ENCODE results near the gene PDE4D. TPM values are rescaled to one million over a fixed set of nuclear protein-coding genes. Genes with fewer than 3 reads are reported as not detected.

PDE4D gene
- total RNA-seq, 1 donor from 2014 or later: 2.3 TPM

- H3K4me1 Mint-ChIP-seq: no peaks in the 10 kb centered on the region
- Histone ChIP-seq H3K9ac (no peak overlapping the region), H3K27me3 (no peaks in the 10 kb centered on the region), H3F3A (ENCODE audit: low read depth) (no peaks in the 10 kb centered on the region), H2AFZ (replicated peaks) (no peak overlapping the region), H3K4me3 (no peak overlapping the region), H3K79me2 (ENCODE audit: low read depth) (no peaks in the 10 kb centered on the region), H3K4me1 (no peaks in the 10 kb centered on the region), H4K20me1 (ENCODE audit: low read depth) (no peaks in the 10 kb centered on the region), H3K36me3 (no peaks in the 10 kb centered on the region), H3K27ac (no peak overlapping the region), H3K4me2 (no peak overlapping the region), H3K9me3 (ENCODE audit: low read depth) (no peaks in the 10 kb centered on the region)
- H3K27me3 Mint-ChIP-seq (ENCODE audit: insufficient read depth, low read depth): peaks cover 6% of the 10 kb centered on the region
- no peak overlapping the region for H3K27ac Mint-ChIP-seq
- peaks cover 9% of the 10 kb centered on the region for H3K9me3 Mint-ChIP-seq
- H3K36me3 Mint-ChIP-seq: no peaks in the 10 kb centered on the region
- no peak overlapping the region for H3K4me3 Mint-ChIP-seq
- TF ChIP-seq, protein P1, sequence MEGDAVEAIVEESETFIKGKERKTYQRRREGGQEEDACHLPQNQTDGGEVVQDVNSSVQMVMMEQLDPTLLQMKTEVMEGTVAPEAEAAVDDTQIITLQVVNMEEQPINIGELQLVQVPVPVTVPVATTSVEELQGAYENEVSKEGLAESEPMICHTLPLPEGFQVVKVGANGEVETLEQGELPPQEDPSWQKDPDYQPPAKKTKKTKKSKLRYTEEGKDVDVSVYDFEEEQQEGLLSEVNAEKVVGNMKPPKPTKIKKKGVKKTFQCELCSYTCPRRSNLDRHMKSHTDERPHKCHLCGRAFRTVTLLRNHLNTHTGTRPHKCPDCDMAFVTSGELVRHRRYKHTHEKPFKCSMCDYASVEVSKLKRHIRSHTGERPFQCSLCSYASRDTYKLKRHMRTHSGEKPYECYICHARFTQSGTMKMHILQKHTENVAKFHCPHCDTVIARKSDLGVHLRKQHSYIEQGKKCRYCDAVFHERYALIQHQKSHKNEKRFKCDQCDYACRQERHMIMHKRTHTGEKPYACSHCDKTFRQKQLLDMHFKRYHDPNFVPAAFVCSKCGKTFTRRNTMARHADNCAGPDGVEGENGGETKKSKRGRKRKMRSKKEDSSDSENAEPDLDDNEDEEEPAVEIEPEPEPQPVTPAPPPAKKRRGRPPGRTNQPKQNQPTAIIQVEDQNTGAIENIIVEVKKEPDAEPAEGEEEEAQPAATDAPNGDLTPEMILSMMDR (IDR thresholded peaks at IDR 0.05): no peak
- TF ChIP-seq EZH2 (IDR thresholded peaks at IDR 0.05) (no peak), EZH2phosphoT487 (IDR thresholded peaks at IDR 0.05) (no peak)
- DNase-seq (ENCODE audit: low spot score): no peak
Measured at GRCh38 chr5:59685793-59686192, 207.7 kb downstream of the PDE4D start.

DNA sequence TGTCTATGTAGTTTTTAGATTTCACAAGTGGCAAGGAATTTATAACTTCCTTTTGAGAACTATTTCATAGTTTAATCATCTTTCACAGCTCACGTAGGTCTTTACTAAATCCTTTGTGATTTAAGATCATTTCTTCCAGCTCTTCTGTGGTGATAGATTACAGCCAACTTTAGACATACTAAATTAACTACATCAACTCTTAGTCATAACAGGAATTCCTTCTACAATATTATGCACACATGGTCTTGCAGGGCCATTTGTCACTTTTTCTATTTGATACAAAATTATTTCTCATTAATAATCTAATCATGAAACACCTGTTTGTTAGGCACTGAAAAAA lies 208.4 kb downstream of the PDE4D start:
- no peak for DNase-seq (ENCODE audit: low spot score)
- Histone ChIP-seq H3K27me3 (no peaks in the 10 kb centered on the region), H3F3A (ENCODE audit: low read depth) (no peaks in the 10 kb centered on the region), H3K27ac (no peak overlapping the region), H3K79me2 (ENCODE audit: low read depth) (no peaks in the 10 kb centered on the region), H2AFZ (replicated peaks) (no peak overlapping the region), H3K4me3 (no peak overlapping the region), H3K9ac (no peak overlapping the region), H3K4me2 (no peak overlapping the region), H3K9me3 (ENCODE audit: low read depth) (no peaks in the 10 kb centered on the region), H3K4me1 (no peaks in the 10 kb centered on the region), H3K36me3 (no peaks in the 10 kb centered on the region), H4K20me1 (ENCODE audit: low read depth) (no peaks in the 10 kb centered on the region)
- Mint-ChIP-seq H3K36me3 (no peaks in the 10 kb centered on the region), H3K27me3 (ENCODE audit: insufficient read depth, low read depth) (peaks cover 6% of the 10 kb centered on the region), H3K4me3 (no peak overlapping the region), H3K9me3 (peaks cover 2% of the 10 kb centered on the region), H3K27ac (no peak overlapping the region), H3K4me1 (no peaks in the 10 kb centered on the region)
- no peak for TF ChIP-seq EZH2 (IDR thresholded peaks at IDR 0.05)
- TF ChIP-seq, protein P1 (IDR thresholded peaks at IDR 0.05): no peak
- TF ChIP-seq EZH2phosphoT487 (IDR thresholded peaks at IDR 0.05): no peak

- Mint-ChIP-seq H3K27ac (no peak overlapping the region), H3K27me3 (ENCODE audit: insufficient read depth, low read depth) (peaks cover 4% of the 10 kb centered on the region), H3K4me3 (no peak overlapping the region), H3K36me3 (no peaks in the 10 kb centered on the region), H3K4me1 (no peaks in the 10 kb centered on the region), H3K9me3 (no peaks in the 10 kb centered on the region)
- Histone ChIP-seq H3K4me3 (no peak overlapping the region), H3K9me3 (ENCODE audit: low read depth) (no peaks in the 10 kb centered on the region), H3F3A (ENCODE audit: low read depth) (no peaks in the 10 kb centered on the region), H3K27me3 (no peaks in the 10 kb centered on the region), H3K9ac (no peak overlapping the region), H3K4me1 (no peaks in the 10 kb centered on the region), H2AFZ (replicated peaks) (no peak overlapping the region), H3K4me2 (no peak overlapping the region), H4K20me1 (ENCODE audit: low read depth) (no peaks in the 10 kb centered on the region), H3K36me3 (no peaks in the 10 kb centered on the region), H3K27ac (no peak overlapping the region), H3K79me2 (ENCODE audit: low read depth) (no peaks in the 10 kb centered on the region)
- TF ChIP-seq EZH2phosphoT487 (IDR thresholded peaks at IDR 0.05): no peak
- TF ChIP-seq, protein P1 (IDR thresholded peaks at IDR 0.05): no peak
- no peak for TF ChIP-seq EZH2 (IDR thresholded peaks at IDR 0.05)
- no peak for DNase-seq (ENCODE audit: low spot score)
Measured at GRCh38 chr5:59684388-59685190, 208.9 kb downstream of the PDE4D start.

Measured in neural progenitor cell (in vitro differentiated cells).